Ishikawa (cell line): Measurements from ENCODE around the gene GNAT1.

Source experiments
- EGR1 ChIP-seq: IDR thresholded peaks from 2 replicates; pipeline ENCODE4 v1.6.1; 2012
- REST ChIP-seq: IDR thresholded peaks from 2 replicates; pipeline ENCODE4 v1.6.1; 2012; ENCODE audit warnings: low read depth, mild to moderate bottlenecking
- YY1 ChIP-seq: IDR thresholded peaks from 2 replicates; pipeline ENCODE4 v1.6.1; 2012; ENCODE audit warnings: low read depth

- TF ChIP-seq EGR1 (no peak), REST (no peak), YY1 (no peak)
Measured at GRCh38 chr3:50224639-50225038, 33.2 kb downstream of the GNAT1 start.
